Prostate gland (tissue), 2 donors: Measurements from ENCODE around the gene WDR90.

Source experiments
- POLR2AphosphoS5 ChIP-seq: sonication (generic); formaldehyde crosslinking; IDR thresholded peaks from one replicate; pipeline ENCODE4 v1.6.1; 2017; ENCODE audit warnings: antibody characterized with exemption
- TF ChIP-seq, protein P1 (sequence below), 4 experiments: fragments of 200-600 bp in 2 of 4; fragments of 450-650 bp in 2 of 4; sonication (generic) in 2 of 4; IDR thresholded peaks; 1 replicate in 3 of 4; 2 replicates in 1 of 4; pipeline ENCODE4 v1.5.1; 2016 to 2019; ENCODE audit warnings: antibody characterized with exemption in 4 of 4, mild to moderate bottlenecking in 2 of 4, moderate library complexity in 2 of 4

- TF ChIP-seq, protein P1, sequence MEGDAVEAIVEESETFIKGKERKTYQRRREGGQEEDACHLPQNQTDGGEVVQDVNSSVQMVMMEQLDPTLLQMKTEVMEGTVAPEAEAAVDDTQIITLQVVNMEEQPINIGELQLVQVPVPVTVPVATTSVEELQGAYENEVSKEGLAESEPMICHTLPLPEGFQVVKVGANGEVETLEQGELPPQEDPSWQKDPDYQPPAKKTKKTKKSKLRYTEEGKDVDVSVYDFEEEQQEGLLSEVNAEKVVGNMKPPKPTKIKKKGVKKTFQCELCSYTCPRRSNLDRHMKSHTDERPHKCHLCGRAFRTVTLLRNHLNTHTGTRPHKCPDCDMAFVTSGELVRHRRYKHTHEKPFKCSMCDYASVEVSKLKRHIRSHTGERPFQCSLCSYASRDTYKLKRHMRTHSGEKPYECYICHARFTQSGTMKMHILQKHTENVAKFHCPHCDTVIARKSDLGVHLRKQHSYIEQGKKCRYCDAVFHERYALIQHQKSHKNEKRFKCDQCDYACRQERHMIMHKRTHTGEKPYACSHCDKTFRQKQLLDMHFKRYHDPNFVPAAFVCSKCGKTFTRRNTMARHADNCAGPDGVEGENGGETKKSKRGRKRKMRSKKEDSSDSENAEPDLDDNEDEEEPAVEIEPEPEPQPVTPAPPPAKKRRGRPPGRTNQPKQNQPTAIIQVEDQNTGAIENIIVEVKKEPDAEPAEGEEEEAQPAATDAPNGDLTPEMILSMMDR (IDR thresholded peaks at IDR 0.05), result no peak
- no peak for TF ChIP-seq POLR2AphosphoS5
Observed at GRCh38 chr16:684961-685696, 36.0 kb downstream of the WDR90 start.
